Osteoblast (primary cell): ENCODE results near the gene NRARP. TPM values are rescaled to one million over a fixed set of nuclear protein-coding genes. Genes with fewer than 3 reads are reported as not detected.

Experiments
- DNase-seq: peaks from one replicate; pipeline ENCODE4 v3.0.0; 2011; ENCODE audit warnings: low spot score, mixed read lengths; ENCODE audit not compliant: insufficient read length; ENCODE audit errors: missing footprints
- H2AFZ ChIP-seq: 2 replicates; pipeline ENCODE4 v1.6.0; 2011; ENCODE audit warnings: mild to moderate bottlenecking, low read length
- H3K27ac ChIP-seq: 2 replicates; pipeline ENCODE4 v1.5.1; 2011; ENCODE audit warnings: mild to moderate bottlenecking, low read depth, low read length, moderate library complexity
- H3K27me3 ChIP-seq: 2 replicates; pipeline ENCODE4 v1.6.0; 2012; ENCODE audit warnings: mild to moderate bottlenecking, control low read depth, inconsistent platforms, low read length, moderate library complexity; ENCODE audit not compliant: insufficient read depth
- H3K36me3 ChIP-seq: 2 replicates; pipeline ENCODE4 v1.5.1; 2011; ENCODE audit warnings: mild to moderate bottlenecking, low read length, control low read depth, moderate library complexity; ENCODE audit not compliant: insufficient read depth
- H3K4me1 ChIP-seq: 2 replicates; pipeline ENCODE4 v1.5.1; 2011; ENCODE audit warnings: mild to moderate bottlenecking, low read length, control low read depth, moderate library complexity; ENCODE audit not compliant: insufficient read depth
- H3K4me2 ChIP-seq: 2 replicates; pipeline ENCODE4 v1.6.0; 2011; ENCODE audit warnings: mild to moderate bottlenecking, low read length; ENCODE audit not compliant: insufficient read depth
- H3K4me3 ChIP-seq: fragments of 200-600 bp; sonication (generic); 3 replicates; pipeline ENCODE4 v1.5.1; 2012; ENCODE audit warnings: mild to moderate bottlenecking, low read length, inconsistent platforms; ENCODE audit not compliant: insufficient read depth
- H3K79me2 ChIP-seq: 2 replicates; pipeline ENCODE4 v1.6.0; 2012; ENCODE audit warnings: mild to moderate bottlenecking, low read length, control low read depth, inconsistent platforms; ENCODE audit not compliant: insufficient read depth
- H3K9me3 ChIP-seq: 2 replicates; pipeline ENCODE4 v1.5.1; 2011; ENCODE audit warnings: low read depth, low read length, control low read depth
- H4K20me1 ChIP-seq: 2 replicates; pipeline ENCODE4 v1.6.0; 2012; ENCODE audit warnings: mild to moderate bottlenecking, low read length, control low read depth; ENCODE audit not compliant: insufficient read depth
- CTCF ChIP-seq: IDR thresholded peaks from 2 replicates; pipeline ENCODE4 v1.5.1; 2011; ENCODE audit warnings: mild to moderate bottlenecking, low read depth, low read length, moderate library complexity; ENCODE audit errors: extremely low read depth
- total RNA-seq: library from RNA; depleted of rRNA; stranded (reverse); fragments of >200 nt; gene quantifications from 2 replicates; pipeline ENCODE4 v1.2.3, GENCODE V29; 2012

NRARP gene
- total RNA-seq, 1 donor = under 0.01 TPM

GRCh38 chr9:137313956-137314560, 12.0 kb upstream of the NRARP start:
- H4K20me1 ChIP-seq = no peaks in the 10 kb centered on the region
- DNase-seq = peak; percentile 89
- no peak for TF ChIP-seq CTCF
- no peaks in the 10 kb centered on the region for H3K27me3 ChIP-seq
- no peaks in the 10 kb centered on the region for H3K36me3 ChIP-seq
- H3K27ac ChIP-seq = no peak overlapping the region
- H3K4me1 ChIP-seq = no peaks in the 10 kb centered on the region
- H3K4me2 ChIP-seq = no peak overlapping the region
- no peak overlapping the region for H2AFZ ChIP-seq
- H3K4me3 ChIP-seq = no peak overlapping the region
- H3K79me2 ChIP-seq = no peaks in the 10 kb centered on the region
- H3K9me3 ChIP-seq = no peaks in the 10 kb centered on the region

- DNase-seq = peak; percentile 83
- Histone ChIP-seq H3K27ac (no peak overlapping the region), H3K36me3 (no peaks in the 10 kb centered on the region), H4K20me1 (no peaks in the 10 kb centered on the region), H3K4me2 (no peak overlapping the region), H3K27me3 (no peaks in the 10 kb centered on the region), H3K79me2 (no peaks in the 10 kb centered on the region), H2AFZ (no peak overlapping the region), H3K4me3 (no peak overlapping the region), H3K4me1 (no peaks in the 10 kb centered on the region), H3K9me3 (no peaks in the 10 kb centered on the region)
- no peak for TF ChIP-seq CTCF
These were observed 11.4 kb upstream of the NRARP start for GRCh38 chr9:137313326-137313936.

GRCh38 chr9:137312852-137313325, 10.8 kb upstream of the NRARP start:
- no peaks in the 10 kb centered on the region for H3K79me2 ChIP-seq
- DNase-seq = peak; percentile 83
- H3K27me3 ChIP-seq = no peaks in the 10 kb centered on the region
- H4K20me1 ChIP-seq = no peaks in the 10 kb centered on the region
- no peak for TF ChIP-seq CTCF
- no peaks in the 10 kb centered on the region for H3K4me1 ChIP-seq
- no peak overlapping the region for H2AFZ ChIP-seq
- no peaks in the 10 kb centered on the region for H3K9me3 ChIP-seq
- no peaks in the 10 kb centered on the region for H3K36me3 ChIP-seq
- no peak overlapping the region for H3K4me3 ChIP-seq
- H3K27ac ChIP-seq = no peak overlapping the region
- no peak overlapping the region for H3K4me2 ChIP-seq

GRCh38 chr9:137311986-137312851, 10.1 kb upstream of the NRARP start:
- Histone ChIP-seq H3K9me3 (no peaks in the 10 kb centered on the region), H3K36me3 (no peaks in the 10 kb centered on the region), H3K27me3 (no peaks in the 10 kb centered on the region), H3K79me2 (no peaks in the 10 kb centered on the region), H3K4me1 (no peaks in the 10 kb centered on the region), H4K20me1 (no peaks in the 10 kb centered on the region), H3K4me3 (no peak overlapping the region), H3K4me2 (no peak overlapping the region), H2AFZ (no peak overlapping the region), H3K27ac (no peak overlapping the region)
- no peak for TF ChIP-seq CTCF
- DNase-seq = peak; percentile 94
